GM21619 (cell line): ENCODE results near the gene ZNF470.

Experiments
- ATAC-seq: cut with Tn5 transposase; IDR thresholded peaks from one replicate; pipeline ENCODE4 v1.9.1; 2021; ENCODE audit not compliant: unreplicated experiment

The ZNF470 gene

DNA sequence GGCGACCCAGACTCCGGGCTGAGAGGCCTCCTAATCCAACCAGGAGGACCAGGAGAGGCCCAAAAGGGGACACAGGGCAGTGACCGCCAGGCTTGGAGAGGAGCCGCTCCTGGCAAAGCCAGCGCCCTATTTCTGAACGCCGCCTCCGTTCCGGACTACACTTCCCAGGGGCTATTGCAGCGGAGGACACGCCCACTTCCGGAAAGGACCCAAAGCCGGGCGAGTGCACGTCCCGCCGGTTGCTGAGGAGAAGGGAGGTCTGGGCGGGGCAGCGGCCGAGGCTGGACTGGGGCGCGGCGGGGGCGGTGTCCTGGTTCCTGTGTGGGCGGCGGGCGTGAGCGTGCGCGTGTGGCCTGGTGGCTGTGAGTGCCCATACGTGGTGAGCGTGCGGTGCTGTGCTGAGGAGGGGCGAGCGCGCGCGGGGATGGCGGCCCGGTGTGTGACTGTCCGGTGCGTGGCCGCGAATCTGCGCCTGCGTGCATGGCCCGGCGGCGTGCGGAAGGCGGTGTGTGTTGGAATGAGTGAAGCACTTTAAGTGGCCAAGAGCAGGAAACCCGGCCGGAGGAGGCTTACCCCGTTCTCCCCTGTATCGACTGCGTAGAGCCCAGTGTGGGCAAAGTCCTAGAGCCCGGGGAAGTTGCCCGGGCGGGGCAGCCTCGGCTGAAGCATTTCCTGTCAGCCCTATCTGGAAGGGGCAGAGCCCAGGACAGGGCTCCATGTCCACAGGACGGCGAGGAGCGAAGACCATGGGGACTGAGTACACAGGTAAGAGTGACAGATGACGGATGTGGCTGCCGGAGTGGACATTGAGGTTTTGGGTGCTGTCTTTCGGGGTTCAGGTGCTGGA, at the start of gene ZNF470:
Gene ZNF470, plus strand, starts transcription at position 195 of the 847 bp plus-strand sequence. CDS start 2,844 bp downstream, outside the sequence.
- ATAC-seq: peak; percentile 96

DNA sequence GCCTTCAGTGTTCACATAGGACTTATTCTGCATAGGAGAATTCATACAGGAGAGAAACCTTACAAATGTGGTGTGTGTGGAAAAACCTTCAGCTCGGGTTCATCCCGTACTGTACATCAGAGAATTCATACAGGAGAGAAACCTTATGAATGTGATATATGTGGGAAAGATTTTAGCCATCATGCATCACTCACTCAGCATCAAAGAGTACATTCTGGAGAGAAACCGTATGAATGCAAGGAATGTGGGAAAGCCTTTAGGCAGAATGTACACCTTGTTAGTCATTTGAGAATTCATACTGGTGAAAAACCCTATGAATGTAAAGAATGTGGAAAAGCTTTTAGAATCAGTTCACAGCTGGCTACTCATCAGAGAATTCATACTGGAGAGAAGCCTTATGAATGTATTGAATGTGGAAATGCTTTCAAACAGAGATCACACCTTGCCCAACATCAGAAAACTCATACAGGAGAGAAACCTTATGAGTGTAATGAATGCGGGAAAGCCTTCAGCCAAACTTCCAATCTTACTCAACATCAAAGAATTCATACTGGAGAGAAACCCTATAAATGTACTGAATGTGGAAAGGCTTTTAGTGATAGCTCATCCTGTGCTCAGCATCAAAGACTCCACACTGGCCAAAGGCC, 41.9 kb upstream of the ZNF470 start:
- no peak for ATAC-seq

DNA sequence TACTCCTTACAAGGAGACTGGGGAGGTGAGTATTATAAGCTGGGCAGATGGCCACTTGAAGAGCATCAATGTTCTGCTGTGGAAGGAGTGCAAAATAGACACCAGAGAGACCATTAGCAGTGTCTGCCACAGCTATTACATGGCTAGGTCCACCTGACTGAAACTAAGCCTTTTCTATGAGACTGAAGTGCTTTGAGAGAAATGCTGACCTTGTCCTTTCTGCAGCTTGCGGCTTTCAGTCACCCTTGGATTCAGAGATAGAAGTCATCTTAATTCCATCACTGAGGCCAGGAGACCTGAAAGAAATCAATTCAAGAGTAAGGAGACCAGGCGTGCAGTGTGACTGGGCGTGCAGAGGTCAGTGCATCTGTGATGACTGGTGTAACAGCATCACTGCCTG, 29.8 kb upstream of the ZNF470 start:
- ATAC-seq: no peak

DNA sequence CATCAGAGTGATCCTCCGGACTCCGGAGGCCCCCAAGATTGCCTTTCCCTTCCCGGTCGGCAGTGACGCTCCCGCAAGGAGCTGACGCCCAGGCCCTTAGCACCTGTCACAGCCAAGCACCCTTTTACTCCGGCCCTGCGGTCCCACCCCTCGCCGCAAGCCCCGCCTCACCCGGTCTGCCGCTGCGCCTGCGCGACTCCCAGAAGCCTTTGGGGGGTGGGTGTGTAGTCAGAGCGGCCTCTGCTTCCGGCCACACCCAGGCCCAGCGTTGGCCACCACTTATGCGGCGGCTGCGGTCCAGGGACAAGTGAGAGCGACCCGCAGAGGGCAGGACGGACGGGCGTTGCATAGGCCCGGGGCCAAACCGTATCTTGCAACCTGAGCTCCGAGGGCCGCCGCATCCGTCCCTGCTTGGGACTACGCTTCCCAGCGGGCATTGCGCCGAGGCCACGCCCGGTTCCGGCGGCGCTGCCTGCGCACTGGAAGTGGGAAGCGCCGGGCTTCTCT, 29.0 kb upstream of the ZNF470 start:
- ATAC-seq: peak; percentile 88

DNA sequence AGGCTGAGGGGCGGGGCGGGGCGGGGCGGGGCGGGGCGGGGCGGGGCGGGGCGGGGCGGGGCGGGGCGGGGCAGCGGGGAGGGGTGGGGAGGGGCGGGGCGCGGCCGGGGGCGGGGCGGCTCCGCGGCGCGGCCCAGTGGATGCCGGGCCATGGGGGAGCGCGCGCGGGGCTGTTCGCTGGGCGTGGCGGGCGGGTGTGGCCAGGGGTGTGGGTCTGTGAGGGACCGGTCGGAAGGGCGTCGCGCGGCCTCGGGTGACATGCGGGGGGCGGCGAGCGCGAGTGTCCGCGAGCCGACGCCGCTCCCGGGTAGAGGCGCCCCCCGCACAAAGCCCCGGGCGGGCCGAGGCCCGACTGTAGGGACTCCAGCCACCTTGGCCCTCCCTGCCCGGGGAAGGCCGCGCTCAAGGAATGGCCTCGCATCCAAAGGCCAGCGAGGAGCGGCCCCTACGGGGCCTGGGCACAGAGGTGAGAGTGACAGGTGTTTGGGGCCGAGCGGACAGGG, 28.5 kb upstream of the ZNF470 start, which contains the start of gene ZFP28:
Gene ZFP28, plus strand, starts transcription at position 188 of the 503 bp plus-strand sequence. Its CDS starts 71 bp downstream, at position 259.
- peak; percentile 32 for ATAC-seq

DNA sequence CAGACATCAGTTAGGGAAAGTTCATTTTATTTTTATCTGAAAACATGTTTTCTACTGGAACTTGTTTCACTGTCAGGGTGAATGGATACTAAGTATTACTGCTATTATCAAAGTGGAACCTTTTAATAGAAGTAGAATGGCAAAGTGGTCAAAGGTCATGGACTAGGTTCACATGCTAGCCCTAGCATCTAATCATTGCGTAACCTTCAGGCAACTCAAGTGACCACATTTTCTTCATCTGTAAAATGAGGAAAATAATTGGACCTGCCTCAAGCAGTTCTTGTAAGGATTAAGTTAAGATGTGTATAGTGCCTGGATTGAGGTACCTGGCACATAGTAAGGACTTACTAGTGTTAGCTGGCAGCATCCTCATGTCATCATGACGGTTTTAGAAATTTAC, 23.5 kb upstream of the ZNF470 start:
- no peak for ATAC-seq

DNA sequence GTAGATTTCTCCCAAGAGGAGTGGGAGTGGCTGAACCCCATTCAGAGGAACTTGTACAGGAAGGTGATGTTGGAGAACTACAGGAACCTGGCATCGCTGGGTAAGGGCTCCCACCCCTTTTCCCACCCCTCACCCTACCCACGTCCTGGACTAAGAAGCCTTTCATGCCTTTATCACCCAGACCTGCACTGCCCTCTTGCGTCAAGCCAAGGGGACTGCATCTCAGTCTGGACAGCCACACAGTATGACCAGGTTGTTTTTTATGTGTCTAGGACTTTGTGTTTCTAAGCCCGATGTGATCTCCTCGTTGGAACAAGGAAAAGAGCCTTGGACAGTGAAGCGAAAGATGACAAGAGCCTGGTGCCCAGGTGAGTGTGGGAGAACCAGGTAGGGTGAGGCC, 19.7 kb upstream of the ZNF470 start:
- ATAC-seq: no peak

DNA sequence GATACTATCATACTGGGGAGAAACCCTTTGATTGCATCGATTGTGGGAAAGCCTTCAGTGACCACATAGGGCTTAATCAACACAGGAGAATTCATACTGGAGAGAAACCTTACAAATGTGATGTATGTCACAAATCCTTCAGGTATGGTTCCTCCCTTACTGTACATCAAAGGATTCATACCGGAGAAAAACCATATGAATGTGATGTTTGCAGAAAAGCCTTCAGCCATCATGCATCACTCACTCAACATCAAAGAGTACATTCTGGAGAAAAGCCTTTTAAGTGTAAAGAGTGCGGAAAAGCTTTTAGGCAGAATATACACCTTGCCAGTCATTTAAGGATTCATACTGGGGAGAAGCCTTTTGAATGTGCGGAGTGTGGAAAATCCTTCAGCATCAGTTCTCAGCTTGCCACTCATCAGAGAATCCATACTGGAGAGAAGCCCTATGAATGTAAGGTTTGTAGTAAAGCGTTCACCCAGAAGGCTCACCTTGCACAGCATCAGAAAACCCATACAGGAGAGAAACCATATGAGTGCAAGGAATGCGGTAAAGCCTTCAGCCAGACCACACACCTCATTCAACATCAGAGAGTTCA, 12.9 kb upstream of the ZNF470 start:
- ATAC-seq: no peak

DNA sequence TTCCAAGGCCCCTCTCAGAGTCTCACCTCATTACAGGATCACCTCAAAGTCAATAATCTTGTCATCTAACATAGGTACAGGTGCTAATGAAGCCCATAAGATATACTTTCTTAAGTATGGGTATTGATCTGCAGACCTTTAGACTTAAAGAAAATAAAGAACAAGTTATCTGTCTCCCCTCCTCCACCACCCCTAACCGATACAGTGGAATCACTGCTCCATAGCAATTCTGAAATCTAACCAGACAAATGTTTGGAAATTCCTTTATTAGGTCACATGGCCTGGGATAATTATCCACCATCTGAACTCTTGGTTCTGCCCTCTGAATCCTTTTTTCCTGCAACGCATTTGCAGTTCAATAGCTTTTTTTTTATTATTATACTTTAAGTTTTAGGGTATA, 4.5 kb upstream of the ZNF470 start:
- ATAC-seq: no peak

DNA sequence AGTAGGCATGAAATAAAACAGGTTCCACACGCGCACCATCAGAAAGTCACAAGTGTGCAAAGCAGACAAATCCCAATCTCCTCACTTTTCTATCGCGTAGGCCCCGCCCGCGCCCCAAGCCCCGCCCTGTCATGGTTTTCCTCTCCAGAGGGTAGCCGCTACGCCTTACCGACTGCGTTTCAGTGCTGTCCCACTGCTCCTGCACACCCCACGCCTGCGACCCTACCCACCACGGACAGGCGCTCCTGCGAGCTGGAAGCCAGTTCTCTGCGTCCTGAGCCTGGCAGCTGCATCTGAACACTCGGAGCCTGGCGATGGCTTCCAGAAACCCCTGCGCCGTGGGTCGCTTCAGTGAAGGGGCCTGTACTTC, 379 bp upstream of the ZNF470 start:
- peak; percentile 22 for ATAC-seq

DNA sequence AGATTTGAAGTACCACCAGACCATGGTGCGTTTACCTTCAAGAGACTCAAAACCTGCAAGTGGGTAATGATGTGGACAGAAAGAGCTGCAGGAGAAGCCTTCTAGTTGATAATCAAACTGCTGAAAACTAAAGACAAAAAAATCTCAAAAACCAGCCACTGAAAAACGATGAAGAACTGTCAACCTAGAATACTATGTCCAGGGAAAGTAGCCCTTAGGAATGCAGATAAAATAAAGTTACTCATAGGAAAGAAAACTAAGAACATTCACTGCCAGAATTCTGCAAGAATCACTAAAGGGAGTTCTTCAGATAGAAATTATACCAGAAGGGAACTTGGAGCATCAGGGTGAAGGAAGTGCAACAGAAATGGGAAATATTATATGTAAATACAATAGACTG, 5.3 kb downstream of the ZNF470 start:
- no peak for ATAC-seq

DNA sequence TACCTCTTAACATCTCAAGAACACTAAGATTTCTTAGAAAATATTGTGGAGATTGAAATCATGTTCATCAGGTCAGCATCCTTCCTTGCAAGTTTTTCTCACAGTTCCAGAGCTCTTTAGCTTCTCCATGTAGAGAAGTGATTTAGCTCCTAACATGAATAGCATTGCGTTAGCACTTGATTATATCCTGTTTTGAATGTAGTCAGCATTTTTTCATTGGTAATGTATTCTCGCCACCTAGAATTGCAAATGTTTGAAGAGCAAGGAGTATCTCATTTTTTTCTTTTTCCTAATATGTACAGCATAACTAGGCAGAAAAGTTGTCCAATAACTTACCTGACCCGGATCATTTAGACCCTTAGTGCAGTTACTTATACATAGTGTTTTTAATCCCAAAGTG, 6.6 kb downstream of the ZNF470 start:
- ATAC-seq: no peak

DNA sequence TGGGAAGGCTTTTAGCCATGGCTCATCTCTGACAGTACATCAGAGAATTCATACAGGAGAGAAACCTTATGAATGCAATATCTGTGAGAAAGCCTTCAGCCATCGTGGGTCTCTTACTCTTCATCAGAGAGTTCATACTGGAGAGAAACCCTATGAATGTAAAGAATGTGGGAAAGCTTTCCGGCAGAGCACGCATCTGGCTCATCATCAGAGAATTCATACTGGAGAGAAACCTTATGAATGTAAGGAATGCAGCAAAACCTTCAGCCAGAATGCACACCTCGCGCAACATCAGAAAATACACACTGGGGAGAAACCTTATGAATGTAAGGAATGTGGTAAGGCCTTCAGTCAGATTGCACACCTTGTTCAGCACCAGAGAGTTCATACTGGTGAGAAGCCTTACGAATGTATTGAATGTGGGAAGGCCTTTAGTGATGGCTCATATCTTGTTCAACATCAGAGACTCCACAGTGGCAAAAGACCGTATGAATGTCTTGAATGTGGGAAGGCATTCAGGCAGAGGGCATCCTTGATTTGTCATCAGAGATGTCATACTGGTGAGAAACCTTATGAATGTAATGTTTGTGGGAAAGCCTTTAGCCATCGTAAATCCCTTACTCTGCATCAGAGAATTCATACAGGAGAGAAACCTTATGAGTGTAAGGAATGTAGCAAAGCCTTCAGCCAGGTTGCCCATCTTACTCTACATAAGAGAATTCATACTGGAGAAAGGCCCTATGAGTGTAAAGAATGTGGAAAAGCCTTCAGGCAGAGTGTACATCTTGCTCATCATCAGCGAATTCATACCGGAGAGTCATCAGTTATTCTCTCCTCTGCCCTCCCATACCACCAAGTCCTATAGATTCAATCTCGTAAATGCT, 10.7 kb downstream of the ZNF470 start:
- no peak for ATAC-seq

DNA sequence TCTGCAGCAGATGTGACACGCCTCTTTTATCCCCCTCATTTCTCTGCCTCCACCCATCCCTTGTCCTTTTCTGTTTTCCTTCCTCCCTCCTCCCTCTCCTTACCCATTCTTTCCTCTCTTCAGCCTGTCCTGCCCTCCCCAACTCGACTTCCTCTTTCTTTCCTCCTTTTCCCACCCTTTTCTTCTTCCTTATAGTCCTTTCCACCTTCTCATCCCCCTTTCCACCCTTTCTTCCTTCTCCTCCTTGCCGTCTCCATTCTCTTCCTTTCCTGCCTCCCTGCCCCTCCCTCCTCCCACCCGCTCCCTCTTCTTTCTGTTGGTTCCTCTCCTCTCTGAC, 27.1 kb downstream of the ZNF470 start:
- no peak for ATAC-seq

DNA sequence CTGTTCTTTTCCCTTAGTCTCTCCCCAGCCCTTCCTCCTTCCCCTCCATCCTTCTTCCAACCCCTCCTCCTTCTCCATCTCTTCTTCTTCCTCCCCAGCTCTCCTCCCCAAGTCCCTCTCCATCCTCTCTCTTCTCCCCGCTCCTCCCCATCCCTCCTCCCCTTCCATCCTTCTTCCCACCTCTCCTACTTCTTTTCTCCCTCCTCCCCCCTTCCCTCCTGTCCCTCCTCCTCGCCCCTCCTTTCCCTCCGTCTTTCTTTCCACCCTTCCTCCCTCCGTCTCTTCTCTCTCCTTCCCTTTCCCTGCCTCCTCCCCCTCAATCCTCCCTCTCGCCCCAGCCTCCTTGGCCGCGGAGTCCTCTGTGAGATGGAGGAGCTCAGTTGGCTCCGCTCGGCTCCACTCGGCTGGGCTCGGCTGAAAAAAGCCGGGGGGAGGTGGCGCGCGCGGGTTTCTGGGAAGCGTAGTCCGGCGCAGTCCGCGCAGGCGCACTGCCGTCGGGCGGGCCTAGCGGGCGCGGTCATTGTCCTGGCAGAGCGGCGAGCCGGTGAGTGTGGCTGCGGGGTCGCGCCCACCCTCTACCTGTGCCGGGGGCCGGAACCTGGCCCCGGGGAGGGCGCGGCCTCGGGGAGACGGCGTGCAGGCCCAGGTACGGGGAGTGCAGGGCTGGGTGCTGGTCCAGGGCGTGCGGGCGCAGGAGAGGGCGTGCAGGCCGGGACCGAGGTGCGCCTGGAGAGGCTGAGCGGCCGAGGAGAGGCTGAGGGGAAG, 27.7 kb downstream of the ZNF470 start, which contains the start of gene ZNF71:
Gene ZNF71, plus strand, starts transcription at position 520 of the 765 bp plus-strand sequence. CDS start 6,257 bp downstream, outside the sequence.
- ATAC-seq: peak; percentile 90

DNA sequence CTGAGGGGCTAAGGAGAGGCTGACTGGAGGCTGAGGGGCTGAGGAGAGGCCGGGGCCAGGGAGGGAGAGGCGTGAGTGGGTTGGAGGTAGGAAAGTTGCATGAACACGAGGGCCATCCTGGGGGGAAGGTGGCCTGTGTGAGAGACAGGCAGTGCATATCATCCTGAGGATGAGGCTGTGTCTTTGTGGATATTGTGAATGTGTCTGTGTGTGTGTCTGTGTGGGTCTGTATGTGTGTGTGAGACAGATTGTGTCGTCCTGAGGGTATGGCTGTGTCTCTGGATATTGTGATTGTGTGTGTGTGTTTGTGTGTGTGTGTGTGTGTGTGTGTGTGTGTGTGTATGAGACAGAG, 28.3 kb downstream of the ZNF470 start:
- ATAC-seq: peak; percentile 12

DNA sequence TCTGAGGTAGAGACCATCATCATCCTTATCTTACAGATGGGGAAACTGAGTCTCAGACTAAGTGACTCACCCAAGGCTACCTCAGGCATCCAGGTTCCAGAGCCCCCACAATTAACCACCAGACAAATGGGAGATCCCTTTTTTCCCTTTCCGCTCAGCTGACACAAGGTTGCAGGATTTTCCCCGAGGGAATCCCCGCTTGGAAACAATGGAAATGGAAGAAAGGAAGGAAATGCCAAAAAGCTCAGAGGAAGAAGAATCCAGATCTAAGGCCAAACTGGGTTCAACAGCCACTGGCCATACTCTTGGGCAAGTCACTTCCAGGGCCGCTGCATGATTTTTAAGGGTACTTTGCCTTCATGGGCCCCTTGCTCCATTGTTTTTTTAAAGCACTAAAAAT, 29.4 kb downstream of the ZNF470 start:
- no peak for ATAC-seq

DNA sequence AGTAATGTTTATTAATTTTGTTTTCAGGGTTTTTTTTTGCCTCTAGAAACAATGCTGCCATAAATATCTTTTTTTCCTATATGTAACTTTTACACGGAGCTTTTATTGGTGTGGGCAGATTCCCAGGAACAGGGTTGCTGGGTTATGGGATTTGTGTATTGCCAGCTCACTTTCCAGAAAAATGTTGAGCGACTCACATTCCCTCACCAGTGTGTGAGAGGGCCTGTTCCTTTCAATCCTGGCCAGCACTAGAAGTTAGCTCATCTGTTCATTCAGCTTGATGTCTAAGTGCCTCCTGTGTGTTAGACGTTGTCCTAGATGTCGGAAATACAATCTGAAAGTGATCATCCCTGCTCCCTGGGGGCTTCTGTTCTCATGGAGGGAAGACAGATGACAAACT, 30.4 kb downstream of the ZNF470 start:
- ATAC-seq: no peak

DNA sequence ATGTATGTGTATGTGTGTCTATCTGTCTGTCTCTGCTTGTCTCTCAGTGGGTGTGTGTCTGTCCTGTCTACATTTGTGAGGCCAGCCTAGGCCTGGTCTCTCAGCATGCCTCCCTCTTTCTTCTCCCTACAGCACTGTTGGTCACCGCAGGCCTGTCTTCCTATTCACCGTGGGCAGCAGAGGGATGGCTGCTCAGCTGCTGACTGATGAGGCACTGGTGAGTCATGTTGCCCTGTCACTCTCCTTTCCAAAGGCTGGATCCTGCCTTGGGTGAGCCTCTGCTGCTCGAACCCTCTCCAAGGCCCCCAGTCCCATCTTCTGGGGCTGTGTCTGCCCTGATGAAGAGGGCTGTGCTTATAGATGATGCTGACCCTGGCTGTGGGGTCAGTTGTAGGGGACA, 34.1 kb downstream of the ZNF470 start:
- no peak for ATAC-seq

DNA sequence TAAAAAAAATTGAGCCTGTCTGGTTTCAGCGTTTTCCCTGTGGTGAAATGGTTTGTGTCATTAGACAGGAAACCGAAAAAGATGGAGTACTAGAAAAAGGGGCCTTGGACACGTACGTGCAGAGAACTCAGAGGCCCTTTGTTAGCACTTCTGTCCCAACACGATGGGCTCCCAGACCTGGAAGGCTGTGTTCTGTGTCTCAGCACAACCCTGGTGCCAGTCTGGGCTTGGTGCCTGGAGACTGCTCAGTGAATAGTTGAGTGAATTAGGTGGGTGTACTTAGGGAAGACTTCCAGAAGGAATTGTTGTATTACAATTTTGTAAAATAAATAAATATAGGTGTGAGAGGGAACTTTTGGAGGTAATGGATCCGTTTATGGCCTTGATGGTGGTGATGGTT, 36.6 kb downstream of the ZNF470 start:
- ATAC-seq: no peak
